Heart left ventricle (tissue), 16 donors: ENCODE results near the gene FANCB. TPM values are rescaled to one million over a fixed set of nuclear protein-coding genes. Genes with fewer than 3 reads are reported as not detected.

Experiments used
- ATAC-seq, 4 donors: fragments of 200-7000 bp; cut with Tn5 transposase; one replicate each; pipeline ENCODE4 v1.9.1; 2020 to 2022; ENCODE audit warnings: moderate library complexity in 4 of 4, mild to moderate bottlenecking in 3 of 4, moderate number of reproducible peaks in 1 of 4
- DNase-seq, 5 donors: peaks; one replicate each; pipeline ENCODE4 v3.0.0-alpha.2; 2020
- H3K27ac ChIP-seq, 12 donors: fragments of 200-600 bp; sonication (generic) in 4 of 12; one replicate each; pipeline versions ENCODE4 v1.5.0 to v1.8.0; 2016 to 2022; ENCODE audit warnings: mild to moderate bottlenecking in 2 of 12
- H3K27me3 ChIP-seq, 9 donors: fragments of 200-600 bp; sonication (generic) in 2 of 9; one replicate each; pipeline versions ENCODE4 v1.5.1 to v1.8.0; 2016 to 2022; ENCODE audit warnings: mild to moderate bottlenecking in 3 of 9
- H3K36me3 ChIP-seq, 9 donors: fragments of 200-600 bp; sonication (generic) in 2 of 9; one replicate each; pipeline versions ENCODE4 v1.5.0 to v1.8.0; 2018 to 2022; ENCODE audit warnings: mild to moderate bottlenecking in 2 of 9
- H3K4me1 ChIP-seq, 12 donors: fragments of 200-600 bp; sonication (generic) in 4 of 12; one replicate each; pipeline versions ENCODE4 v1.5.0 to v1.8.0; 2016 to 2022; ENCODE audit warnings: mild to moderate bottlenecking in 3 of 12
- H3K4me3 ChIP-seq, 12 donors: fragments of 200-600 bp; sonication (generic) in 4 of 12; one replicate each; pipeline versions ENCODE4 v1.5.0 to v1.8.0; 2017 to 2022; ENCODE audit warnings: mild to moderate bottlenecking in 9 of 12, moderate library complexity in 4 of 12
- H3K9me3 ChIP-seq, 12 donors: fragments of 200-600 bp; sonication (generic) in 4 of 12; one replicate each; pipeline versions ENCODE4 v1.5.0 to v1.8.0; 2016 to 2022; ENCODE audit warnings: mild to moderate bottlenecking in 1 of 12
- POLR2A ChIP-seq, 2 donors: fragments of 450-650 bp; IDR thresholded peaks; one replicate each; pipeline ENCODE4 v1.6.1; 2017; ENCODE audit warnings: antibody characterized with exemption in 2 of 2, mild to moderate bottlenecking in 2 of 2, moderate library complexity in 2 of 2
- WGBS, 4 donors: extraction: QIAGEN DNeasy Blood & Tissue Kit in 2 of 4; methylation state at CpG; one replicate each; pipeline versions ENCODE4 v1.1.5 to v1.1.7; 2013 to 2018; 5-methylcytosine and 5-hydroxymethylcytosine counted together
- intact Hi-C, 10 donors: fragments of 100-400 bp; cut with DNase I; formaldehyde crosslinking; loops; one replicate each; pipeline versions ENCODE4 v1.11.1 to v1.14.2; 2022
- polyA plus RNA-seq, 2 donors: library from polyadenylated mRNA; stranded (reverse); fragments of 200-250 nt; gene quantifications; one replicate each; pipeline ENCODE4 v1.2.3, GENCODE V29; 2013
- total RNA-seq, 9 donors: library from RNA; depleted of rRNA in 2 of 9; stranded (reverse); fragments of >200 nt in 2 of 9; fragmentation: NEBNext Ultra II Directional in 3 of 9; extraction: Animal tissue kit (Norgen Biotek cat#: 25700) in 3 of 9; gene quantifications; one replicate each; pipeline versions ENCODE4 v1.1.0 to v1.2.4, GENCODE V29; 2016 to 2023
- TF ChIP-seq, protein P1 (sequence below), 12 donors: fragments of 200-600 bp; sonication (generic) in 4 of 12; IDR thresholded peaks; one replicate each; pipeline versions ENCODE4 v1.5.0 to v1.8.0; 2018 to 2022; ENCODE audit warnings: antibody characterized with exemption in 12 of 12, mild to moderate bottlenecking in 5 of 12
- donor health status: ischemic (EF 13 %, LVEDD 7.1; RV severe dilation, severe dysfunction).
- donor health status: healthy with polysubstance abuse.
- donor health status: DM: no; HTN: yes; CAD: no.
- donor health status: DM: no; HTN: no; CAD: no.
- donor health status: ischemic (EF 25% LVEDD 6.9; RV normal size, moderate dysfunction).
- donor health status: ischemic (EF 25% LVEDD 5.7; RV mildly dilated, moderate dysfunction).
- donor health status: healthy.
- donor health status: DM: yes; HTN: yes; CAD: no.
- donor health status: ischemic (EF 35%, LVEDD 5.7; RV mildly dilated, moderate dysfunction).
- donor health status: nonischemic (EF 11% LVEDD 7.7; RV severe dilation, severe dysfunction).
- donor health status: DM: yes; HTN: yes; CAD: no.
- donor health status: PGD.
- donor health status: ischemic (EF 29% LVEDD 5.4; RV normal size, mild dysfunction).
- donor health status: nonischemic (EF 23%, LVEDD 6.1; RV moderate dilation, normal function).

The FANCB gene
- total and polyA plus RNA-seq, 11 donors, result 0.11 to 1.6 (median 0.38) TPM

DNA sequence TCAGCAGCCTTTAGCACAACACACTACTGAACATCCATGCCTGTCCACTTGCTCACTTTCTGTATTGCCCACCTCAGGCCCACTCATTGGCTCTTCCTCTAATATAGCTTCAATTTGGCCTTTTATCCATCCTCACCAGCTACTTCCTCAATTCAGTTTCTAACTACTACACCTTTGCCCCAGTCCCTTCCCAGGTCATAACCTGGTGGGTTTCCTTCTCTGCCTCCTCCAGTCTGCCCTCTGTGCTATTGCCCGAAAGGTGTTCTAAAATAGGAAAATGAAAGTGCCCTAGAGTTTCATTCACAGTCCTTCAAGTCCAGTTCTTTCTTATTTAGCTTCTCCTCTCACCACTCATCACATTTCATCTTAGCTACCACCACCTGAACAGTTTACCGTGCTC lies 23.4 kb upstream of the FANCB start:
- no peak for ATAC-seq

DNA sequence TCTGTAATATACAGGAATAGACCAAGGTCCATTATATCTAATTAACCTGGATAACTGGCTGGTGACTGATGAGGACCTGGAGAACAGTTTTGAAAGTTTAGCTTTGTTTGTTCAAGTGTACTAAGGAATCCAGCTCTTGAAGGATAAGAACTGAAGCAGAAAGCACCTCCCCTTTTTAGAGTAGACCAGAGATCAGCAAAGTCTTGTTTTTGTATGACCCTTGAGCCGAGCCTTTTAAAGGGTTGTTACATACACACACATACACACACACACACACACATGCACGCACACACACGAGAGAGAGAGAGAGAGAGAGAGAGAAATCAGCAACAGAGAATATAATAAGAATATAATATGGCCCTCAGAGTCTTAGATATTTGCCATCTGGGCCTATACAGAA lies 13.4 kb upstream of the FANCB start:
- intact Hi-C loops, result no loop called here
- WGBS, 4 donors, result 46 to 96% (median 75%) methylated on average over 3 of the region's 3 CpGs

More for the DNA sequence above, 23.4 kb upstream of the FANCB start:
- H3K4me1 ChIP-seq, result peaks cover 0 to 6% (median 0%) of the 10 kb centered on the region in 12 donors
- H3K36me3 ChIP-seq, result peaks cover 0 to 18% (median 4%) of the 10 kb centered on the region in 9 donors
- intact Hi-C loops, result no loop called here
- H3K27ac ChIP-seq, result no peak overlapping the region
- WGBS, 4 donors, result 81 to 84% (median 83%) methylated on average over 2 of the region's 2 CpGs
- H3K27me3 ChIP-seq, result no peaks in the 10 kb centered on the region
- no peak overlapping the region for H3K4me3 ChIP-seq
- H3K9me3 ChIP-seq, result no peaks in the 10 kb centered on the region
- TF ChIP-seq POLR2A (IDR thresholded peaks at IDR 0.05), result no peak
- TF ChIP-seq, protein P1, sequence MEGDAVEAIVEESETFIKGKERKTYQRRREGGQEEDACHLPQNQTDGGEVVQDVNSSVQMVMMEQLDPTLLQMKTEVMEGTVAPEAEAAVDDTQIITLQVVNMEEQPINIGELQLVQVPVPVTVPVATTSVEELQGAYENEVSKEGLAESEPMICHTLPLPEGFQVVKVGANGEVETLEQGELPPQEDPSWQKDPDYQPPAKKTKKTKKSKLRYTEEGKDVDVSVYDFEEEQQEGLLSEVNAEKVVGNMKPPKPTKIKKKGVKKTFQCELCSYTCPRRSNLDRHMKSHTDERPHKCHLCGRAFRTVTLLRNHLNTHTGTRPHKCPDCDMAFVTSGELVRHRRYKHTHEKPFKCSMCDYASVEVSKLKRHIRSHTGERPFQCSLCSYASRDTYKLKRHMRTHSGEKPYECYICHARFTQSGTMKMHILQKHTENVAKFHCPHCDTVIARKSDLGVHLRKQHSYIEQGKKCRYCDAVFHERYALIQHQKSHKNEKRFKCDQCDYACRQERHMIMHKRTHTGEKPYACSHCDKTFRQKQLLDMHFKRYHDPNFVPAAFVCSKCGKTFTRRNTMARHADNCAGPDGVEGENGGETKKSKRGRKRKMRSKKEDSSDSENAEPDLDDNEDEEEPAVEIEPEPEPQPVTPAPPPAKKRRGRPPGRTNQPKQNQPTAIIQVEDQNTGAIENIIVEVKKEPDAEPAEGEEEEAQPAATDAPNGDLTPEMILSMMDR (IDR thresholded peaks at IDR 0.05), result no peak
- no peak for DNase-seq

DNA sequence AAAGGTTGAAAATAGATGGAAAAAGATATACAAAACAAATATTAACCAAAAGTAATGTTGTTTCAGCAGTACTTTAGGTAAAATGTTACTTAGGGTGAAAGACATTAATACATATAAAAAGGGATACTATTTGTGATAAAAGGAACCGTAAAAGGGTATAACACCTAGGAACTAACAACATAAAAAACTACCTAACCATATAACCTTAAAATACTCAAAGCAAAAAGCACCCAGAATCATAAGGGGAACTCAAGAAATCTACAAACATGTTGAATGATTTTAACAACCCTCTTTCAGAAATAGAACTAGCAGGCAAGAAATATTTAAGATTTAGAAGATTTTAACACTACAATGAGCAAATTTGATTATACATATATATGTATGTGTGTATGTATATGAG lies 11.8 kb upstream of the FANCB start:
- ATAC-seq, result no peak
- Histone ChIP-seq H3K9me3 (no peaks in the 10 kb centered on the region), H3K36me3 (no peaks in the 10 kb centered on the region), H3K27ac (no peak overlapping the region), H3K27me3 (no peaks in the 10 kb centered on the region), H3K4me1 (no peaks in the 10 kb centered on the region), H3K4me3 (no peak overlapping the region)
- TF ChIP-seq, protein P1 (IDR thresholded peaks at IDR 0.05), result no peak
- no peak for TF ChIP-seq POLR2A (IDR thresholded peaks at IDR 0.05)
- DNase-seq, result no peak
- 71 to 100% (median 83%) methylated on average over 1 of the region's 1 CpG for WGBS, 4 donors
- intact Hi-C loops, result no loop called here

More for the DNA sequence above, 13.4 kb upstream of the FANCB start:
- ATAC-seq (no peak), DNase-seq (no peak)
- Histone ChIP-seq H3K4me1 (peaks cover 0 to 5% (median 0%) of the 10 kb centered on the region in 12 donors), H3K4me3 (no peak overlapping the region), H3K36me3 (no peaks in the 10 kb centered on the region), H3K9me3 (no peaks in the 10 kb centered on the region), H3K27ac (no peak overlapping the region), H3K27me3 (no peaks in the 10 kb centered on the region)
- TF ChIP-seq, protein P1 (IDR thresholded peaks at IDR 0.05), result no peak
- TF ChIP-seq POLR2A (IDR thresholded peaks at IDR 0.05), result no peak

DNA sequence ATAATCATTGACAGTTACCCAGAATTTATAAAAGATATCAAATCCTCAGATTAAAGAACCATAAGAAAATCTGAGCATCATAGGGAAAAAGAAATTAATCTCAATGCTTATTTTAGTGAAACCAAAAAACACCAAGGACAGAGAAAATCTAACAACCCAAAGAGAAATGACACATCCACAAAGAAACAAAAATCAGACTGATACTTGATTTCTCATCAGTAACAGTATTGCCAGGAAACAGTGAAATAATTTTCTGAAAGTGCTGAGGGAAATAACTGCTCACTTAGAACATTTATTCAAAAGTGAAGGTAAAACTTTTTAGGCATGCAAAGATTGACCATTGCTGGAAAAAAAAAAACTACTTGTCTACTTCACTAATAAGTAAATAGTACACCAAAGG lies 11.0 kb upstream of the FANCB start:
- H3K4me1 ChIP-seq, result no peaks in the 10 kb centered on the region
- no peak overlapping the region for H3K27ac ChIP-seq
- H3K9me3 ChIP-seq, result no peaks in the 10 kb centered on the region
- TF ChIP-seq, protein P1 (IDR thresholded peaks at IDR 0.05), result no peak
- TF ChIP-seq POLR2A (IDR thresholded peaks at IDR 0.05), result no peak
- H3K36me3 ChIP-seq, result no peaks in the 10 kb centered on the region
- DNase-seq (no peak), ATAC-seq (no peak)
- no peaks in the 10 kb centered on the region for H3K27me3 ChIP-seq
- intact Hi-C loops, result no loop called here
- no peak overlapping the region for H3K4me3 ChIP-seq
